HEK293 (cell line): ENCODE data around the gene HARS1.

Experiments used
- ELK4 ChIP-seq: IDR thresholded peaks from 2 replicates; pipeline ENCODE4 v1.6.1; 2011; ENCODE audit warnings: mild to moderate bottlenecking, low read depth, low read length, borderline replicate concordance
- GFI1B ChIP-seq: fragments of 450-650 bp; formaldehyde crosslinking; IDR thresholded peaks from 2 replicates; pipeline ENCODE4 v1.5.1; 2016; ENCODE audit warnings: missing biosample characterization, missing genetic modification characterization
- GLI2 ChIP-seq: fragments of 450-650 bp; formaldehyde crosslinking; IDR thresholded peaks from 2 replicates; pipeline ENCODE4; 2017; ENCODE audit warnings: missing biosample characterization, missing genetic modification characterization, low read depth, borderline replicate concordance
- GLI4 ChIP-seq: fragments of 450-650 bp; formaldehyde crosslinking; IDR thresholded peaks from 2 replicates; pipeline ENCODE4 v1.5.1; 2016; ENCODE audit warnings: missing biosample characterization, missing genetic modification characterization
- OSR2 ChIP-seq: fragments of 450-650 bp; formaldehyde crosslinking; IDR thresholded peaks from 2 replicates; pipeline ENCODE4 v1.5.1; 2016; ENCODE audit warnings: missing biosample characterization, missing genetic modification characterization
- SALL2 ChIP-seq: fragments of 450-650 bp; formaldehyde crosslinking; IDR thresholded peaks from 2 replicates; pipeline ENCODE4 v1.5.0; 2017; ENCODE audit warnings: missing biosample characterization, mild to moderate bottlenecking, missing genetic modification characterization, borderline replicate concordance
- SCRT2 ChIP-seq: fragments of 450-650 bp; formaldehyde crosslinking; IDR thresholded peaks from 2 replicates; pipeline ENCODE4 v1.5.1; 2016; ENCODE audit warnings: missing biosample characterization, missing genetic modification characterization
- SP3 ChIP-seq: fragments of 450-650 bp; formaldehyde crosslinking; IDR thresholded peaks from 2 replicates; pipeline ENCODE4 v1.5.1; 2016; ENCODE audit warnings: missing biosample characterization, missing genetic modification characterization
- TSHZ1 ChIP-seq: fragments of 450-650 bp; formaldehyde crosslinking; IDR thresholded peaks from 2 replicates; pipeline ENCODE4 v1.5.1; 2016; ENCODE audit warnings: missing biosample characterization, missing genetic modification characterization, borderline replicate concordance
- ZFP3 ChIP-seq: fragments of 450-650 bp; formaldehyde crosslinking; IDR thresholded peaks from 2 replicates; pipeline ENCODE4 v1.5.1; 2016; ENCODE audit warnings: low read depth, missing biosample characterization, missing genetic modification characterization
- ZNF112 ChIP-seq: fragments of 450-650 bp; formaldehyde crosslinking; IDR thresholded peaks from 2 replicates; pipeline ENCODE4 v1.5.0; 2017; ENCODE audit warnings: missing biosample characterization, missing genetic modification characterization
- ZNF121 ChIP-seq: fragments of 450-650 bp; formaldehyde crosslinking; IDR thresholded peaks from 2 replicates; pipeline ENCODE4 v1.5.1; 2016; ENCODE audit warnings: missing biosample characterization, missing genetic modification characterization
- ZNF239 ChIP-seq: fragments of 450-650 bp; formaldehyde crosslinking; IDR thresholded peaks from 2 replicates; pipeline ENCODE4 v1.5.1; 2016; ENCODE audit warnings: missing biosample characterization, missing genetic modification characterization
- ZNF26 ChIP-seq: fragments of 450-650 bp; formaldehyde crosslinking; IDR thresholded peaks from 2 replicates; pipeline ENCODE4 v1.5.1; 2016; ENCODE audit warnings: missing biosample characterization, missing genetic modification characterization
- ZNF280C ChIP-seq: fragments of 450-650 bp; formaldehyde crosslinking; IDR thresholded peaks from 2 replicates; pipeline ENCODE4 v1.5.1; 2016; ENCODE audit warnings: missing biosample characterization, missing genetic modification characterization
- ZNF350 ChIP-seq: fragments of 450-650 bp; formaldehyde crosslinking; IDR thresholded peaks from 2 replicates; pipeline ENCODE4 v1.5.0; 2017; ENCODE audit warnings: missing biosample characterization, mild to moderate bottlenecking, missing genetic modification characterization
- ZNF362 ChIP-seq: fragments of 450-650 bp; formaldehyde crosslinking; IDR thresholded peaks from 2 replicates; pipeline ENCODE4 v1.5.1; 2016; ENCODE audit warnings: missing biosample characterization, missing genetic modification characterization
- ZNF558 ChIP-seq: fragments of 450-650 bp; formaldehyde crosslinking; IDR thresholded peaks from 2 replicates; pipeline ENCODE4 v1.5.1; 2016; ENCODE audit warnings: missing biosample characterization, missing genetic modification characterization
- ZNF560 ChIP-seq: fragments of 450-650 bp; formaldehyde crosslinking; IDR thresholded peaks from 2 replicates; pipeline ENCODE4 v1.5.1; 2017; ENCODE audit warnings: missing biosample characterization, missing genetic modification characterization, borderline replicate concordance
- ZNF580 ChIP-seq: fragments of 450-650 bp; formaldehyde crosslinking; IDR thresholded peaks from 2 replicates; pipeline ENCODE4 v1.5.1; 2016; ENCODE audit warnings: missing biosample characterization, missing genetic modification characterization
- ZNF596 ChIP-seq: fragments of 450-650 bp; IDR thresholded peaks from 2 replicates; pipeline ENCODE4 v1.5.0; 2018; ENCODE audit warnings: missing biosample characterization, mild to moderate bottlenecking, missing genetic modification characterization, moderate library complexity
- ZNF629 ChIP-seq: fragments of 450-650 bp; formaldehyde crosslinking; IDR thresholded peaks from 2 replicates; pipeline ENCODE4 v1.5.1; 2017; ENCODE audit warnings: missing biosample characterization, missing genetic modification characterization
- ZNF670 ChIP-seq: fragments of 450-650 bp; formaldehyde crosslinking; IDR thresholded peaks from 2 replicates; pipeline ENCODE4 v1.5.1; 2016; ENCODE audit warnings: missing biosample characterization, missing genetic modification characterization, low read depth
- ZNF704 ChIP-seq: fragments of 450-650 bp; formaldehyde crosslinking; IDR thresholded peaks from 2 replicates; pipeline ENCODE4 v1.5.1; 2016; ENCODE audit warnings: missing biosample characterization, missing genetic modification characterization
- ZNF768 ChIP-seq: fragments of 450-650 bp; formaldehyde crosslinking; IDR thresholded peaks from 2 replicates; pipeline ENCODE4 v1.5.1; 2018; ENCODE audit warnings: missing biosample characterization, mild to moderate bottlenecking, missing genetic modification characterization
- ZNF837 ChIP-seq: fragments of 450-650 bp; formaldehyde crosslinking; IDR thresholded peaks from 2 replicates; pipeline ENCODE4 v1.5.1; 2016; ENCODE audit warnings: missing biosample characterization, missing genetic modification characterization
- ZSCAN4 ChIP-seq: fragments of 450-650 bp; formaldehyde crosslinking; IDR thresholded peaks from 2 replicates; pipeline ENCODE4 v1.5.1; 2017; ENCODE audit warnings: missing biosample characterization, missing genetic modification characterization

HARS1 gene

GRCh38 chr5:140700177-140701144 lies 9.3 kb upstream of the HARS1 start, which contains the start of gene ZMAT2 (continued):
- TF ChIP-seq ZSCAN4: no peak
- TF ChIP-seq ZNF704 (tag by site-specific recombination): no peak
- TF ChIP-seq TSHZ1 (tag by site-specific recombination): no peak
- peak; percentile 92 for TF ChIP-seq SP3 (tag by site-specific recombination)
- no peak for TF ChIP-seq ELK4
- no peak for TF ChIP-seq ZNF121 (tag by site-specific recombination)
- TF ChIP-seq ZFP3: no peak
- no peak for TF ChIP-seq ZNF670 (tag by site-specific recombination)
- TF ChIP-seq ZNF837 (tag by site-specific recombination): no peak
- TF ChIP-seq ZNF112 (tag by site-specific recombination): no peak
- TF ChIP-seq ZNF580 (tag by site-specific recombination): peak; percentile 77
- TF ChIP-seq ZNF239 (tag by site-specific recombination): no peak
- TF ChIP-seq OSR2 (tag by site-specific recombination): no peak
- TF ChIP-seq ZNF629 (tag by site-specific recombination): peak; percentile 28; the same call in 1 of the 2 replicates
- TF ChIP-seq SALL2: no peak
- TF ChIP-seq ZNF768: no peak
- no peak for TF ChIP-seq SCRT2 (tag by site-specific recombination)
- no peak for TF ChIP-seq ZNF26
- no peak for TF ChIP-seq ZNF558 (tag by site-specific recombination)
- TF ChIP-seq GLI4 (tag by site-specific recombination): no peak
- peak; percentile 57; the same call in 1 of the 2 replicates for TF ChIP-seq ZNF362 (tag by site-specific recombination)
- TF ChIP-seq GLI2: no peak
- no peak for TF ChIP-seq GFI1B (tag by site-specific recombination)
- no peak for TF ChIP-seq ZNF596 (tag by site-specific recombination)
- no peak for TF ChIP-seq ZNF350
- no peak for TF ChIP-seq ZNF560 (tag by site-specific recombination)
- no peak for TF ChIP-seq ZNF280C (tag by site-specific recombination)
